ENCODE measurements around the gene ITGB3BP.

Gene ITGB3BP

GRCh38 chr1:63418101-63418500 lies 104.9 kb downstream of the ITGB3BP start:
- DNase-seq (ENCODE audit: low read depth), result no peak

GRCh38 chr1:63414691-63415365 lies 108.2 kb downstream of the ITGB3BP start:
- no peak for DNase-seq (ENCODE audit: low read depth)

- DNase-seq (ENCODE audit: low read depth), result no peak
Measured at GRCh38 chr1:63413394-63413793, 109.6 kb downstream of the ITGB3BP start.

- no peak for DNase-seq (ENCODE audit: low read depth)
Measured at GRCh38 chr1:63411066-63411465, 112.0 kb downstream of the ITGB3BP start.

GRCh38 chr1:63408331-63408730 lies 114.7 kb downstream of the ITGB3BP start:
- peak; percentile 19 for DNase-seq (ENCODE audit: low read depth)

- DNase-seq (ENCODE audit: low read depth), result no peak
Measured at GRCh38 chr1:63407002-63407401, 116.0 kb downstream of the ITGB3BP start.

- no peak for DNase-seq (ENCODE audit: low read depth)
Measured at GRCh38 chr1:63405987-63406386, 117.0 kb downstream of the ITGB3BP start.

GRCh38 chr1:63405021-63405420 lies 118.0 kb downstream of the ITGB3BP start:
- DNase-seq (ENCODE audit: low read depth), result no peak

- no peak for DNase-seq (ENCODE audit: low read depth)
Measured at GRCh38 chr1:63403386-63403785, 119.6 kb downstream of the ITGB3BP start.

GRCh38 chr1:63401945-63402344 lies 121.1 kb downstream of the ITGB3BP start:
- no peak for DNase-seq (ENCODE audit: low read depth)

All from non-pigmented ciliary epithelial cell (primary cell).